Mesenchymal stem cell (in vitro differentiated cells and primary cell): ENCODE data around the gene ADD3.
"Not testable (repeated sequence)": the region's sequence is repeated elsewhere in the genome, so short reads cannot be mapped to it uniquely, and the experiment has no call there.

Experiments
- DNase-seq: peaks from one replicate; pipeline ENCODE4 v3.0.0-alpha.2; 2013
- H2AFZ ChIP-seq: one replicate; pipeline ENCODE4 v1.6.1; 2013; ENCODE audit warnings: low read depth, mild to moderate bottlenecking, control low read depth, inconsistent platforms, low read length, moderate library complexity
- H2AK5ac ChIP-seq: 2 replicates; pipeline ENCODE4 v1.6.1; 2013; ENCODE audit warnings: low read length, moderate library complexity, mild to moderate bottlenecking, inconsistent platforms; ENCODE audit not compliant: severe bottlenecking
- H2BK120ac ChIP-seq: one replicate; pipeline ENCODE4 v1.6.1; 2013; ENCODE audit warnings: low read depth, mild to moderate bottlenecking, inconsistent platforms, low read length, moderate library complexity
- H2BK12ac ChIP-seq, 2 experiments: one replicate each; pipeline ENCODE4 v1.6.1; 2013; ENCODE audit warnings: inconsistent platforms in 2 of 2, low read length in 2 of 2, mild to moderate bottlenecking in 2 of 2, moderate library complexity in 2 of 2, control low read depth in 1 of 2
- H2BK15ac ChIP-seq: one replicate; pipeline ENCODE4 v1.6.1; 2013; ENCODE audit warnings: mild to moderate bottlenecking, low read depth, inconsistent platforms; ENCODE audit not compliant: poor library complexity, severe bottlenecking
- H2BK5ac ChIP-seq: 2 replicates; pipeline ENCODE4 v1.6.1; 2013; ENCODE audit warnings: low read depth, mild to moderate bottlenecking, low read length, control low read depth, inconsistent platforms; ENCODE audit not compliant: poor library complexity, severe bottlenecking
- H3K14ac ChIP-seq, 2 experiments: one replicate each; pipeline ENCODE4 v1.6.1; 2013; ENCODE audit warnings: inconsistent platforms in 2 of 2, low read length in 2 of 2, control low read depth in 1 of 2, mild to moderate bottlenecking in 1 of 2, moderate library complexity in 1 of 2
- H3K18ac ChIP-seq, 2 experiments: one replicate each; pipeline ENCODE4 v1.6.1; 2013; ENCODE audit warnings: inconsistent platforms in 2 of 2, low read length in 2 of 2, control low read depth in 1 of 2, low read depth in 1 of 2, mild to moderate bottlenecking in 1 of 2
- H3K23ac ChIP-seq, 2 experiments: one replicate each; pipeline ENCODE4 v1.6.1; 2013; ENCODE audit warnings: inconsistent platforms in 2 of 2, low read length in 2 of 2, mild to moderate bottlenecking in 2 of 2, moderate library complexity in 2 of 2, control low read depth in 1 of 2
- H3K27ac ChIP-seq: 2 replicates; pipeline ENCODE4 v1.5.1; 2013; ENCODE audit warnings: mild to moderate bottlenecking, moderate library complexity, low read length, control low read depth, inconsistent platforms; ENCODE audit not compliant: poor library complexity, severe bottlenecking
- H3K27me3 ChIP-seq, 2 experiments: 2 replicates each; pipeline versions ENCODE4 v1.6.1 to v1.7.0; 2013; ENCODE audit warnings: low read length in 2 of 2, mild to moderate bottlenecking in 2 of 2, moderate library complexity in 2 of 2, control low read depth in 1 of 2, inconsistent platforms in 1 of 2; ENCODE audit not compliant: control insufficient read depth in 1 of 2, insufficient read depth in 1 of 2
- H3K36me3 ChIP-seq, 2 experiments: 2 replicates each; pipeline versions ENCODE4 v1.6.1 to v1.7.0; 2013; ENCODE audit warnings: low read length in 2 of 2, control low read depth in 1 of 2, inconsistent platforms in 1 of 2, low read depth in 1 of 2, mild to moderate bottlenecking in 1 of 2; ENCODE audit not compliant: insufficient read depth in 2 of 2, control insufficient read depth in 1 of 2
- H3K4ac ChIP-seq, 2 experiments: one replicate each; pipeline ENCODE4 v1.6.1; 2013; ENCODE audit warnings: inconsistent platforms in 2 of 2, low read length in 2 of 2, mild to moderate bottlenecking in 2 of 2, moderate library complexity in 2 of 2, control low read depth in 1 of 2, low read depth in 1 of 2
- H3K4me1 ChIP-seq: 2 replicates; pipeline ENCODE4 v1.6.1; 2013; ENCODE audit warnings: low read depth, low read length, control low read depth; ENCODE audit not compliant: control insufficient read depth, insufficient read depth
- H3K4me2 ChIP-seq: 2 replicates; pipeline ENCODE4 v1.6.1; 2013; ENCODE audit warnings: low read length, mild to moderate bottlenecking, inconsistent platforms; ENCODE audit not compliant: poor library complexity, severe bottlenecking
- H3K4me3 ChIP-seq, 2 experiments: 2 replicates each; pipeline versions ENCODE4 v1.5.1 to v1.7.0; 2013; ENCODE audit warnings: low read length in 2 of 2, mild to moderate bottlenecking in 2 of 2, control low read depth in 1 of 2, low read depth in 1 of 2; ENCODE audit not compliant: insufficient read depth in 1 of 2
- H3K79me1 ChIP-seq: replicated peaks from 2 replicates; pipeline ENCODE4 v1.6.1; 2013; ENCODE audit warnings: mild to moderate bottlenecking, control low read depth, low read length, inconsistent platforms; ENCODE audit not compliant: poor library complexity, severe bottlenecking
- H3K9ac ChIP-seq: 2 replicates; pipeline ENCODE4 v1.7.0; 2013; ENCODE audit warnings: mild to moderate bottlenecking, low read length, moderate library complexity
- H3K9me3 ChIP-seq: 2 replicates; pipeline ENCODE4 v1.7.0; 2013; ENCODE audit warnings: mild to moderate bottlenecking, low read length; ENCODE audit not compliant: control insufficient read depth
- H4K8ac ChIP-seq: one replicate; pipeline ENCODE4 v1.6.1; 2013; ENCODE audit warnings: inconsistent platforms, mild to moderate bottlenecking, low read length, moderate library complexity
- H4K91ac ChIP-seq: one replicate; pipeline ENCODE4 v1.6.1; 2013; ENCODE audit warnings: mild to moderate bottlenecking, low read length, inconsistent platforms
- whole genome bisulfite sequencing: methylation state at CpG from one replicate; pipeline ENCODE4 v1.1.7; 2013; ENCODE audit warnings: mixed read lengths; 5-methylcytosine and 5-hydroxymethylcytosine counted together

The ADD3 gene

GRCh38 chr10:110049889-110050591 lies 42.3 kb downstream of the ADD3 start:
- H3K4ac ChIP-seq, H4K91ac ChIP-seq, H2BK120ac ChIP-seq, H3K18ac ChIP-seq, H3K14ac ChIP-seq, H2BK15ac ChIP-seq, H3K4me3 ChIP-seq, H3K27ac ChIP-seq, H2BK12ac ChIP-seq, DNase-seq, H3K9ac ChIP-seq, H2AK5ac ChIP-seq, H4K8ac ChIP-seq, H3K27me3 ChIP-seq, H2BK5ac ChIP-seq, H3K4me1 ChIP-seq, H3K23ac ChIP-seq, H2AFZ ChIP-seq, H3K4me2 ChIP-seq: not testable (repeated sequence)
- H3K79me1 ChIP-seq = peaks cover 20% of the 10 kb centered on the region
- peaks cover 11% of the 10 kb centered on the region for H3K9me3 ChIP-seq
- 98% methylated on average over 6 of the region's 7 CpGs for WGBS
- peaks cover 7 to 16% of the 10 kb centered on the region in 2 experiments for H3K36me3 ChIP-seq

- Histone ChIP-seq H3K27ac (no peak overlapping the region), H2BK120ac (no peak overlapping the region), H3K4me3 (no peak overlapping the region), H3K23ac (no peak overlapping the region), H3K4me1 (peaks cover 3% of the 10 kb centered on the region), H2BK12ac (no peak overlapping the region), H3K4ac (no peak overlapping the region), H3K4me2 (no peak overlapping the region), H3K14ac (no peak overlapping the region), H3K79me1 (peaks cover 20% of the 10 kb centered on the region), H2BK15ac (no peak overlapping the region), H2AFZ (no peak overlapping the region), H3K36me3 (peaks cover 7 to 16% of the 10 kb centered on the region in 2 experiments), H2BK5ac (no peak overlapping the region), H3K9ac (no peak overlapping the region), H3K27me3 (no peaks in the 10 kb centered on the region), H2AK5ac (no peak overlapping the region), H4K8ac (no peak overlapping the region), H3K9me3 (peaks cover 11% of the 10 kb centered on the region), H4K91ac (no peak overlapping the region), H3K18ac (no peak overlapping the region)
- DNase-seq = no peak
- 99% methylated on average over 2 of the region's 2 CpGs for WGBS
Observed at GRCh38 chr10:110051487-110051886, 43.7 kb downstream of the ADD3 start.

- Histone ChIP-seq H4K8ac (no peak overlapping the region), H3K79me1 (peaks cover 20% of the 10 kb centered on the region), H3K23ac (no peak overlapping the region), H3K18ac (no peak overlapping the region), H2AK5ac (no peak overlapping the region), H3K9ac (no peak overlapping the region), H3K14ac (no peak overlapping the region), H2AFZ (no peak overlapping the region), H3K4me1 (peaks cover 3% of the 10 kb centered on the region), H2BK120ac (no peak overlapping the region), H2BK12ac (no peak overlapping the region), H4K91ac (no peak overlapping the region), H3K4ac (no peak overlapping the region), H3K4me3 (no peak overlapping the region), H3K27me3 (no peaks in the 10 kb centered on the region), H3K27ac (no peak overlapping the region), H3K9me3 (peaks cover 8% of the 10 kb centered on the region), H2BK15ac (no peak overlapping the region), H3K4me2 (no peak overlapping the region), H3K36me3 (peaks cover 7 to 10% of the 10 kb centered on the region in 2 experiments), H2BK5ac (no peak overlapping the region)
- DNase-seq = no peak
Observed at GRCh38 chr10:110052916-110053315, 45.1 kb downstream of the ADD3 start.

- H3K27me3 ChIP-seq = no peaks in the 10 kb centered on the region
- no peak overlapping the region for H4K91ac ChIP-seq
- H3K18ac ChIP-seq = no peak overlapping the region
- no peak overlapping the region for H3K23ac ChIP-seq
- peaks cover 18% of the 10 kb centered on the region for H3K79me1 ChIP-seq
- H3K14ac ChIP-seq = no peak overlapping the region
- no peak overlapping the region for H4K8ac ChIP-seq
- H3K4me1 ChIP-seq = peaks cover 3% of the 10 kb centered on the region
- H3K27ac ChIP-seq = peak overlapping the region; percentile 92
- H2AK5ac ChIP-seq = no peak overlapping the region
- no peak overlapping the region for H2BK5ac ChIP-seq
- no peak overlapping the region for H2AFZ ChIP-seq
- H2BK120ac ChIP-seq = no peak overlapping the region
- no peak overlapping the region for H3K4me2 ChIP-seq
- peak; percentile 53 for DNase-seq
- WGBS = 0% methylated on average over 1 of the region's 2 CpGs
- no peak overlapping the region for H2BK12ac ChIP-seq
- H3K9ac ChIP-seq = no peak overlapping the region
- H3K36me3 ChIP-seq = no peaks in the 10 kb centered on the region
- no peak overlapping the region for H3K4ac ChIP-seq
- H3K4me3 ChIP-seq = no peak overlapping the region
- no peak overlapping the region for H2BK15ac ChIP-seq
- H3K9me3 ChIP-seq = no peaks in the 10 kb centered on the region
Observed at GRCh38 chr10:110056822-110057221, 49.0 kb downstream of the ADD3 start.
